ENCODE results near the gene CAMK1D. TPM values are rescaled to one million over a fixed set of nuclear protein-coding genes. Genes with fewer than 3 reads are reported as not detected.

CAMK1D gene
- total RNA-seq, 2 experiments from 2014 or later = 19.0 to 25.6 TPM

- no peaks in the 10 kb centered on the region for H4K20me1 ChIP-seq (ENCODE audit: insufficient read depth, low read length)
- no peaks in the 10 kb centered on the region for H3K9me2 ChIP-seq (ENCODE audit: insufficient read depth, low read length)
- H3K36me3 ChIP-seq (ENCODE audit: insufficient read depth, low read length) = peaks cover 14% of the 10 kb centered on the region; the same call in 1 of the 2 replicates
- H3K4me2 ChIP-seq (ENCODE audit: low read length) = no peak overlapping the region
- no peak for DNase-seq (ENCODE audit: low spot score)
- no peak overlapping the region for H3K4me3 ChIP-seq (ENCODE audit: low read depth, low read length, poor library complexity, severe bottlenecking)
- TF ChIP-seq EZH2phosphoT487 (IDR thresholded peaks at IDR 0.05; ENCODE audit: borderline replicate concordance, low read depth, low read length) (no peak), CTCF (conservative IDR thresholded peaks at IDR 0.05; ENCODE audit: low read length) (no peak)
- CTCF ChIA-PET (ENCODE audit: unreplicated experiment) = no interaction called here
- intact Hi-C loops (cut with micrococcal nuclease; ENCODE audit: unreplicated experiment) = no loop called here
- peaks cover 62% of the 10 kb centered on the region for H3K79me2 ChIP-seq (ENCODE audit: insufficient read depth, low read depth, low read length)
- POLR2A ChIA-PET = interaction anchor here (0.6 to 1.9 kb wide), 3 partner anchors 18 to 74 kb away, joined by 3 to 4 read pairs (median 4); no protein-coding TSS in a partner anchor
- peaks cover 6% of the 10 kb centered on the region for H3K4me1 ChIP-seq (ENCODE audit: insufficient read depth, low read length, poor library complexity, severe bottlenecking)
- no peak overlapping the region for H3K27ac ChIP-seq (ENCODE audit: low read depth, low read length, poor library complexity, severe bottlenecking)
- no TSS peak for BruUV-seq (replicated peaks)
- no peak overlapping the region for H2AFZ ChIP-seq (ENCODE audit: low read length)
- H3K9me3 ChIP-seq (ENCODE audit: low read length) = no peaks in the 10 kb centered on the region
Measured at GRCh38 chr10:12364559-12364958, 15.2 kb downstream of the CAMK1D start.

- intact Hi-C loops (cut with micrococcal nuclease; ENCODE audit: unreplicated experiment) = no loop called here
- Histone ChIP-seq H3K36me3 (ENCODE audit: insufficient read depth, low read length) (peaks cover 14% of the 10 kb centered on the region; the same call in 1 of the 2 replicates), H3K79me2 (ENCODE audit: insufficient read depth, low read depth, low read length) (peaks cover 47% of the 10 kb centered on the region), H3K4me1 (ENCODE audit: insufficient read depth, low read length, poor library complexity, severe bottlenecking) (peaks cover 5% of the 10 kb centered on the region), H4K20me1 (ENCODE audit: insufficient read depth, low read length) (no peaks in the 10 kb centered on the region), H3K4me2 (ENCODE audit: low read length) (no peak overlapping the region), H3K9me2 (ENCODE audit: insufficient read depth, low read length) (no peaks in the 10 kb centered on the region), H3K27ac (ENCODE audit: low read depth, low read length, poor library complexity, severe bottlenecking) (no peak overlapping the region), H3K4me3 (ENCODE audit: low read depth, low read length, poor library complexity, severe bottlenecking) (no peak overlapping the region), H3K9me3 (ENCODE audit: low read length) (no peaks in the 10 kb centered on the region), H2AFZ (ENCODE audit: low read length) (no peak overlapping the region)
- TF ChIP-seq CTCF (conservative IDR thresholded peaks at IDR 0.05; ENCODE audit: low read length) = no peak
- no peak for TF ChIP-seq EZH2phosphoT487 (IDR thresholded peaks at IDR 0.05; ENCODE audit: borderline replicate concordance, low read depth, low read length)
- POLR2A ChIA-PET = no interaction called here
- no TSS peak for BruUV-seq (replicated peaks)
- no peak for DNase-seq (ENCODE audit: low spot score)
- CTCF ChIA-PET (ENCODE audit: unreplicated experiment) = no interaction called here
Measured at GRCh38 chr10:12367272-12367671, 17.9 kb downstream of the CAMK1D start.

- no TSS peak for BruUV-seq (replicated peaks)
- DNase-seq (ENCODE audit: low spot score) = no peak
- peaks cover 26% of the 10 kb centered on the region; the same call in 1 of the 2 replicates for H3K79me2 ChIP-seq (ENCODE audit: insufficient read depth, low read depth, low read length)
- intact Hi-C loops (cut with micrococcal nuclease; ENCODE audit: unreplicated experiment) = no loop called here
- no peak overlapping the region for H3K4me3 ChIP-seq (ENCODE audit: low read depth, low read length, poor library complexity, severe bottlenecking)
- H3K4me1 ChIP-seq (ENCODE audit: insufficient read depth, low read length, poor library complexity, severe bottlenecking) = peaks cover 5% of the 10 kb centered on the region
- H3K27ac ChIP-seq (ENCODE audit: low read depth, low read length, poor library complexity, severe bottlenecking) = no peak overlapping the region
- TF ChIP-seq CTCF (conservative IDR thresholded peaks at IDR 0.05; ENCODE audit: low read length) = no peak
- no peak for TF ChIP-seq EZH2phosphoT487 (IDR thresholded peaks at IDR 0.05; ENCODE audit: borderline replicate concordance, low read depth, low read length)
- no peaks in the 10 kb centered on the region for H4K20me1 ChIP-seq (ENCODE audit: insufficient read depth, low read length)
- H2AFZ ChIP-seq (ENCODE audit: low read length) = no peak overlapping the region
- H3K36me3 ChIP-seq (ENCODE audit: insufficient read depth, low read length) = peaks cover 4% of the 10 kb centered on the region; the same call in 1 of the 2 replicates
- POLR2A ChIA-PET = interaction anchor here (0.7 to 0.9 kb wide), 2 partner anchors 10 to 376 kb away, joined by 3 read pairs; no protein-coding TSS in a partner anchor
- no peak overlapping the region for H3K4me2 ChIP-seq (ENCODE audit: low read length)
- CTCF ChIA-PET (ENCODE audit: unreplicated experiment) = interaction anchor here (0.5 kb wide), 1 partner anchor 1204 kb away, joined by 8 read pairs; no protein-coding TSS in a partner anchor
- no peaks in the 10 kb centered on the region for H3K9me2 ChIP-seq (ENCODE audit: insufficient read depth, low read length)
- H3K9me3 ChIP-seq (ENCODE audit: low read length) = no peaks in the 10 kb centered on the region
Measured at GRCh38 chr10:12369982-12370381, 20.6 kb downstream of the CAMK1D start.

Data from OCI-LY7 (cell line).